SK-N-SH treated with all-trans-retinoic acid at 6 μM for 48 hours (cell line): ENCODE data around the gene RALB.

Source experiments
- CSRNP3 ChIP-seq: fragments of 250-450 bp; sonication (Bioruptor Pico); IDR thresholded peaks from 2 replicates; pipeline ENCODE4 v1.5.1; 2021; ENCODE audit warnings: mild to moderate bottlenecking, moderate library complexity
- ISL1 ChIP-seq: fragments of 250-450 bp; sonication (Bioruptor Pico); IDR thresholded peaks from 2 replicates; pipeline ENCODE4 v2.1.2; 2022; ENCODE audit warnings: mild to moderate bottlenecking, moderate library complexity
- OSR1 ChIP-seq: fragments of 250-450 bp; sonication (Bioruptor Pico); IDR thresholded peaks from 2 replicates; pipeline ENCODE4 v1.8.0; 2022; ENCODE audit warnings: moderate library complexity, mild to moderate bottlenecking, inconsistent platforms
- PATZ1 ChIP-seq: fragments of 250-450 bp; sonication (Bioruptor Pico); IDR thresholded peaks from 2 replicates; pipeline ENCODE4 v1.8.0; 2020; ENCODE audit warnings: mild to moderate bottlenecking, moderate library complexity, borderline replicate concordance
- PPARA ChIP-seq: fragments of 250-450 bp; sonication (Bioruptor Pico); IDR thresholded peaks from 2 replicates; pipeline ENCODE4 v1.5.0; 2020; ENCODE audit warnings: mild to moderate bottlenecking, borderline replicate concordance
- RARB ChIP-seq: fragments of 250-450 bp; sonication (Bioruptor Pico); IDR thresholded peaks from 2 replicates; pipeline ENCODE4 v1.8.0; 2021; ENCODE audit warnings: mild to moderate bottlenecking, moderate library complexity
- SNAI2 ChIP-seq: fragments of 250-450 bp; sonication (Bioruptor Pico); IDR thresholded peaks from 2 replicates; pipeline ENCODE4 v1.5.0; 2020; ENCODE audit warnings: mild to moderate bottlenecking, moderate library complexity
- TSHZ2 ChIP-seq: fragments of 250-450 bp; sonication (Bioruptor Pico); IDR thresholded peaks from 2 replicates; pipeline ENCODE4 v1.5.0; 2020; ENCODE audit warnings: mild to moderate bottlenecking, moderate library complexity
- ZFP3 ChIP-seq: fragments of 250-450 bp; sonication (Bioruptor Pico); IDR thresholded peaks from 2 replicates; pipeline ENCODE4 v1.5.0; 2020; ENCODE audit warnings: mild to moderate bottlenecking, moderate library complexity
- ZNF8 ChIP-seq: fragments of 450-650 bp; formaldehyde crosslinking; IDR thresholded peaks from 2 replicates; pipeline ENCODE4 v1.5.0; 2020; ENCODE audit warnings: mild to moderate bottlenecking, moderate library complexity

- TF ChIP-seq ZFP3 (no peak), SNAI2 (CRISPR knock-in tag) (no peak), PATZ1 (CRISPR knock-in tag) (no peak), CSRNP3 (no peak), OSR1 (CRISPR knock-in tag) (no peak), TSHZ2 (CRISPR knock-in tag) (no peak), PPARA (no peak), ZNF8 (no peak), ISL1 (no peak), RARB (no peak)
Observed at GRCh38 chr2:120293096-120294007, 40.7 kb downstream of the RALB start.
